HL-60/S4 treated with phorbol 12-myristate 13-acetate at 8.2 ng/mL for 4 days and 3 days (cell line): ENCODE measurements around the gene ALLC.
"Not testable (repeated sequence)": the region's sequence is repeated elsewhere in the genome, so short reads cannot be mapped to it uniquely, and the experiment has no call there.

Experiments
- in situ Hi-C: fragments of 300-500 bp; cut with MboI; formaldehyde crosslinking; loops from 2 replicates; pipeline ENCODE4 v1.15.0; 2022; ENCODE audit warnings: low sequenced_read_pairs

Gene ALLC

GRCh38 chr2:3626118-3626811, 31.7 kb upstream of the ALLC start:
- in situ Hi-C loops, result no loop called here

GRCh38 chr2:3626812-3627499, 31.0 kb upstream of the ALLC start:
- in situ Hi-C loops, result no loop called here

GRCh38 chr2:3627500-3628100, 30.4 kb upstream of the ALLC start:
- in situ Hi-C loops, result no loop called here

- in situ Hi-C loops, result no loop called here
Observed at GRCh38 chr2:3628241-3628679, 29.7 kb upstream of the ALLC start.

- in situ Hi-C loops, result no loop called here
Observed at GRCh38 chr2:3628800-3629199, 29.2 kb upstream of the ALLC start.

GRCh38 chr2:3630631-3631030, 27.4 kb upstream of the ALLC start:
- in situ Hi-C loops, result no loop called here

- in situ Hi-C loops, result no loop called here
Observed at GRCh38 chr2:3631161-3631850, 26.7 kb upstream of the ALLC start.

GRCh38 chr2:3631851-3632659, 25.9 kb upstream of the ALLC start:
- in situ Hi-C loops, result no loop called here

GRCh38 chr2:3633089-3633981, 24.7 kb upstream of the ALLC start:
- in situ Hi-C loops, result no loop called here

GRCh38 chr2:3633982-3634595, 23.9 kb upstream of the ALLC start:
- in situ Hi-C loops, result no loop called here

- in situ Hi-C loops, result no loop called here
Observed at GRCh38 chr2:3634596-3635121, 23.3 kb upstream of the ALLC start.

- in situ Hi-C loops, result no loop called here
Observed at GRCh38 chr2:3635171-3635974, 22.6 kb upstream of the ALLC start.

GRCh38 chr2:3635975-3636327, 22.0 kb upstream of the ALLC start:
- in situ Hi-C loops, result not testable (repeated sequence)

- in situ Hi-C loops, result no loop called here
Observed at GRCh38 chr2:3636586-3637310, 21.3 kb upstream of the ALLC start.

GRCh38 chr2:3637311-3637675, 20.7 kb upstream of the ALLC start:
- in situ Hi-C loops, result no loop called here

- in situ Hi-C loops, result no loop called here
Observed at GRCh38 chr2:3637692-3638455, 20.1 kb upstream of the ALLC start.

- in situ Hi-C loops, result no loop called here
Observed at GRCh38 chr2:3638456-3638810, 19.6 kb upstream of the ALLC start.
